Measurements from ENCODE around the gene TRPC4AP.

TRPC4AP gene

DNA sequence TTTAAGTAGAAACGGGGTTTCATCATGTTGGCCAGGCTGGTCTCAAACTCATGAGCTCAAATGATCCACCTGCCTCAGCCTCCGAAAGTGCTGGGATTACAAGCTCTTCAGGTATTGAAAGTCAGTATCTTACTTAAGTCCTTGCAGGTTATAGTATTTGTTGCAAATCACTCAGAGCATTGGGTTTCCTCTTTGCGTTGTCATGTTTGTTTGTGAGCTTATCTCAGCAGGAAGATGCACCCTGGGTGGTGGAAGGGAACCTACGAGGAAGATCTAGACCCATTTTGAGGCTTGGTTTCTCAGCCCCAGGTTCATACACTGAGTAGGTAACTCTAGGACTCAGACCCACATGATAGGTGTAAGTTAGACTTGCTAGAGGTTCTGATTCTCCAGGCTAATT is 118.4 kb downstream of the TRPC4AP start:
- Histone ChIP-seq H3K4me2 (ENCODE audit: low read depth, low read length, poor library complexity, severe bottlenecking) (no peak overlapping the region), H3K36me3 (ENCODE audit: low read length) (no peaks in the 10 kb centered on the region), H3K9me2 (replicated peaks; ENCODE audit: insufficient read depth, low read length) (no peaks in the 10 kb centered on the region), H3K27ac (ENCODE audit: low read depth, low read length) (no peak overlapping the region), H3K27me3 (ENCODE audit: low read length) (no peaks in the 10 kb centered on the region), H3K79me2 (ENCODE audit: insufficient read depth, low read length) (no peaks in the 10 kb centered on the region), H3K9ac (ENCODE audit: low read length) (no peak overlapping the region), H3K4me3 (ENCODE audit: insufficient read depth, low read length, poor library complexity, severe bottlenecking) (no peak overlapping the region), H2AFZ (ENCODE audit: low read depth, low read length, severe bottlenecking) (no peak overlapping the region), H3K9me3 (ENCODE audit: insufficient read depth, low read length) (no peaks in the 10 kb centered on the region), H4K20me1 (ENCODE audit: low read depth, low read length) (no peaks in the 10 kb centered on the region), H3F3A (ENCODE audit: insufficient read depth) (no peaks in the 10 kb centered on the region)
- TF ChIP-seq EZH2phosphoT487 (conservative IDR thresholded peaks at IDR 0.05; ENCODE audit: low read length) (no peak), CTCF (IDR thresholded peaks at IDR 0.05; ENCODE audit: insufficient read depth, low read length, poor library complexity, severe bottlenecking) (no peak)

DNA sequence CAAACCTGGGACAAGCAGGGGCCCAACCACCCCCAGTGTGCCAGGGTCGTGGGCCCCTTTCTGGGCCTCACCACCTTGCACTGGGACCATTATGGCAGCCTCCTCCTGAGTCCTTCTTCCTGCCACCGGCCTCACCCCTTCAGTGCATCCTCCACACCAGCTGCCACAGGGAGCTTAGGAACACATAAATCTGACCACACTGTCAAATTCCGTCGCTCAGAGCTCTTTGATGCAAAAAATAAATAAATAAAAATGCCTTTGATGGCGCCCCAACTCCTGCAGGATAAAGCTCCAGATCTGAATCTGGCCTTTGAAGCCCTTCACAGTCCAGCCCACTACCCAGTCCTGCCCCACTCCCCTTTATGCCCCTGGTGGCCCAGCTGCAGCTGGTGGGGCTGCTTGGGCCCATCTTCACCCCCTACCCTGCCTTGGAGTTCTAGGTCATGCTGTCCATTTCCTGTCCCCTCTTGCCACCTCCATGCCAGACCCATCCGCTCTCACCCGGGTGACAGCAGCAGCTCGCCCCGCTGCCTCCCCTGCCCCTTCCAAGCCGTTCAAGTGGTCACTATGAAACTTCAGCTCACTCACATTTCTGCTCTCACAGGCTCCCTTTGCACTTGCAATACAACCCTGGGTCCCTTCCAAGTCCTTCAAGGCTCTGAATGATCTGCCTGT is 120.9 kb downstream of the TRPC4AP start:
- H3K27me3 ChIP-seq (ENCODE audit: low read length): no peaks in the 10 kb centered on the region
- H3K79me2 ChIP-seq (ENCODE audit: insufficient read depth, low read length): no peaks in the 10 kb centered on the region
- no peak overlapping the region for H3K4me2 ChIP-seq (ENCODE audit: low read depth, low read length, poor library complexity, severe bottlenecking)
- H3K36me3 ChIP-seq (ENCODE audit: low read length): no peaks in the 10 kb centered on the region
- TF ChIP-seq EZH2phosphoT487 (conservative IDR thresholded peaks at IDR 0.05; ENCODE audit: low read length) (no peak), CTCF (IDR thresholded peaks at IDR 0.05; ENCODE audit: insufficient read depth, low read length, poor library complexity, severe bottlenecking) (no peak)
- H3K4me3 ChIP-seq (ENCODE audit: insufficient read depth, low read length, poor library complexity, severe bottlenecking): no peak overlapping the region
- H3K27ac ChIP-seq (ENCODE audit: low read depth, low read length): no peak overlapping the region
- no peaks in the 10 kb centered on the region for H3K9me3 ChIP-seq (ENCODE audit: insufficient read depth, low read length)
- H3K9me2 ChIP-seq (replicated peaks; ENCODE audit: insufficient read depth, low read length): no peaks in the 10 kb centered on the region
- H4K20me1 ChIP-seq (ENCODE audit: low read depth, low read length): no peaks in the 10 kb centered on the region
- H2AFZ ChIP-seq (ENCODE audit: low read depth, low read length, severe bottlenecking): no peak overlapping the region
- no peak overlapping the region for H3K9ac ChIP-seq (ENCODE audit: low read length)
- no peaks in the 10 kb centered on the region for H3F3A ChIP-seq (ENCODE audit: insufficient read depth)

DNA sequence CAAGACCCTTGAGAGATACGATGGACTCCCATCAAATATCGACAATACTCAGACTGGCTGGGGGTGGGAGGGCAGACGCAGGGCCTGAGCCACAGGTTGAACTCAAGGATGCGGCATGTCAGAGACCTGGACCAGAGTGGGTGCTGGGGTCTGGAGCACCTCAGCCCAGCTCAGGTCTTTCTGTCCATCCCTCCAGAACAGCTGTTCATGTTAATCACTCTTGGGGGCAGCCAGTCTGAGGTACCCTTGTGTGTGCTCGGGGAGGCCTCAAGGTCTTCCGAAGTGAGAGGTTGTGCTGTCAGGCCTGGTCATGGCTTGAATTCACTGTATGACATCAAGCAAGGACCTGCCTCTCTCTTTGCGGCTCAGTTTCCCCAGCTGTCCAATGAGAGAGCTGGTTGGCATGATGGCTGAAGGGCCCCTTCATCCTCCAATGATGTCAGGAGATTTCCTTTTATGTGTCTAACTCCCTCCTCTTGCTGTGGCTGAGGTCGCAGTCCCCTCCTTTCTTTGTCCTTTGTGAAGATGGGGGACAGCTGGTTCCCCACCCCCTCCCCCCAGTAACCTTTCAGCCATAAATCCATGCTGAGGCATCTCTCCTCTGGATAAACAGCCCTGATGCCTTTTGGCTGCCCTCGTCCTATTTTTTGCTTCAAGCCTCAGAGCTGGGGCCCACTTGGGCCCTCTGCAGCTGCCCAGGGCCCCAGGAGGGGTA is 121.6 kb downstream of the TRPC4AP start:
- Histone ChIP-seq H3K4me3 (ENCODE audit: insufficient read depth, low read length, poor library complexity, severe bottlenecking) (no peak overlapping the region), H2AFZ (ENCODE audit: low read depth, low read length, severe bottlenecking) (no peak overlapping the region), H4K20me1 (ENCODE audit: low read depth, low read length) (no peaks in the 10 kb centered on the region), H3K79me2 (ENCODE audit: insufficient read depth, low read length) (no peaks in the 10 kb centered on the region), H3K9me2 (replicated peaks; ENCODE audit: insufficient read depth, low read length) (no peaks in the 10 kb centered on the region), H3K9ac (ENCODE audit: low read length) (no peak overlapping the region), H3K4me2 (ENCODE audit: low read depth, low read length, poor library complexity, severe bottlenecking) (no peak overlapping the region), H3K27me3 (ENCODE audit: low read length) (no peaks in the 10 kb centered on the region), H3K27ac (ENCODE audit: low read depth, low read length) (no peak overlapping the region), H3F3A (ENCODE audit: insufficient read depth) (no peaks in the 10 kb centered on the region), H3K9me3 (ENCODE audit: insufficient read depth, low read length) (no peaks in the 10 kb centered on the region), H3K36me3 (ENCODE audit: low read length) (no peaks in the 10 kb centered on the region)
- TF ChIP-seq EZH2phosphoT487 (conservative IDR thresholded peaks at IDR 0.05; ENCODE audit: low read length) (no peak), CTCF (IDR thresholded peaks at IDR 0.05; ENCODE audit: insufficient read depth, low read length, poor library complexity, severe bottlenecking) (no peak)

Measured in SU-DHL-6 (cell line).